GM18858 (cell line): ENCODE data around the gene PTPRN2.

ENCODE experiments used
- ATAC-seq: cut with Tn5 transposase; IDR thresholded peaks from one replicate; pipeline ENCODE4 v1.9.1; 2021; ENCODE audit not compliant: unreplicated experiment

Gene PTPRN2

GRCh38 chr7:157662110-157662791 lies 925.4 kb downstream of the PTPRN2 start:
- no peak for ATAC-seq

GRCh38 chr7:157661611-157661975 lies 926.0 kb downstream of the PTPRN2 start:
- ATAC-seq = no peak

- no peak for ATAC-seq
Measured at GRCh38 chr7:157660971-157661610, 926.5 kb downstream of the PTPRN2 start.

- no peak for ATAC-seq
Measured at GRCh38 chr7:157658851-157659412, 928.7 kb downstream of the PTPRN2 start.

GRCh38 chr7:157657741-157658740 lies 929.6 kb downstream of the PTPRN2 start:
- no peak for ATAC-seq

GRCh38 chr7:157656195-157656769 lies 931.3 kb downstream of the PTPRN2 start:
- ATAC-seq = no peak

GRCh38 chr7:157654350-157654749 lies 933.3 kb downstream of the PTPRN2 start:
- no peak for ATAC-seq

- ATAC-seq = no peak
Measured at GRCh38 chr7:157653827-157654207, 933.8 kb downstream of the PTPRN2 start.

GRCh38 chr7:157652954-157653826 lies 934.4 kb downstream of the PTPRN2 start:
- no peak for ATAC-seq

- ATAC-seq = no peak
Measured at GRCh38 chr7:157652161-157652953, 935.3 kb downstream of the PTPRN2 start.

- no peak for ATAC-seq
Measured at GRCh38 chr7:157651366-157652160, 936.1 kb downstream of the PTPRN2 start.

GRCh38 chr7:157650801-157651200 lies 936.8 kb downstream of the PTPRN2 start:
- ATAC-seq = no peak

GRCh38 chr7:157650131-157650631 lies 937.4 kb downstream of the PTPRN2 start:
- no peak for ATAC-seq

- ATAC-seq = no peak
Measured at GRCh38 chr7:157646551-157646950, 941.1 kb downstream of the PTPRN2 start.

GRCh38 chr7:157645539-157645938 lies 942.1 kb downstream of the PTPRN2 start:
- no peak for ATAC-seq

GRCh38 chr7:157644946-157645345 lies 942.7 kb downstream of the PTPRN2 start:
- no peak for ATAC-seq

- no peak for ATAC-seq
Measured at GRCh38 chr7:157643525-157643970, 944.1 kb downstream of the PTPRN2 start.

GRCh38 chr7:157641866-157642265 lies 945.8 kb downstream of the PTPRN2 start:
- no peak for ATAC-seq
